Fibroblast of villous mesenchyme (primary cell): Measurements from ENCODE around the gene WDR18. TPM values are rescaled to one million over a fixed set of nuclear protein-coding genes. Genes with fewer than 3 reads are reported as not detected.

Experiments
- DNase-seq: peaks from one replicate; pipeline ENCODE4 v3.0.0-alpha.2; 2010; ENCODE audit warnings: low read depth
- H3K4me3 ChIP-seq: 2 replicates; pipeline ENCODE4 v1.5.1; 2011; ENCODE audit warnings: low read depth, mild to moderate bottlenecking, low read length
- CTCF ChIP-seq: IDR thresholded peaks from 2 replicates; pipeline ENCODE4 v1.5.1; 2012; ENCODE audit warnings: low read depth, mild to moderate bottlenecking, low read length; ENCODE audit not compliant: insufficient read depth
- total RNA-seq: library from RNA; depleted of rRNA; stranded (reverse); fragments of >200 nt; gene quantifications from 2 replicates; pipeline ENCODE4 v1.2.3, GENCODE V29; 2012

WDR18 gene
- total RNA-seq, 1 donor: 49.7 TPM

GRCh38 chr19:960601-960938 is 23.6 kb upstream of the WDR18 start:
- no peak for DNase-seq
- no peak overlapping the region for H3K4me3 ChIP-seq
- TF ChIP-seq CTCF: no peak

- TF ChIP-seq CTCF: no peak
- peak; percentile 90 for DNase-seq
- no peak overlapping the region for H3K4me3 ChIP-seq
These were observed 22.1 kb upstream of the WDR18 start for GRCh38 chr19:961866-962620.

- DNase-seq: no peak
- TF ChIP-seq CTCF: no peak
- no peak overlapping the region for H3K4me3 ChIP-seq
These were observed 21.3 kb upstream of the WDR18 start for GRCh38 chr19:962683-963400.

- no peak for TF ChIP-seq CTCF
- DNase-seq: no peak
These were observed 20.6 kb upstream of the WDR18 start for GRCh38 chr19:963486-963951.

GRCh38 chr19:964116-964520 is 20.0 kb upstream of the WDR18 start:
- TF ChIP-seq CTCF: no peak
- no peak for DNase-seq
- no peak overlapping the region for H3K4me3 ChIP-seq

More at GRCh38 chr19:963486-963951, 20.6 kb upstream of the WDR18 start:
- H3K4me3 ChIP-seq: no peak overlapping the region

GRCh38 chr19:964761-965694 is 19.1 kb upstream of the WDR18 start:
- DNase-seq: no peak
- TF ChIP-seq CTCF: no peak
- no peak overlapping the region for H3K4me3 ChIP-seq
